GM21717 (cell line): ENCODE results near the gene SH3RF1.
"Not testable (repeated sequence)": the region's sequence is repeated elsewhere in the genome, so short reads cannot be mapped to it uniquely, and the experiment has no call there.

Experiments used
- ATAC-seq: cut with Tn5 transposase; IDR thresholded peaks from one replicate; pipeline ENCODE4 v1.9.1; 2021; ENCODE audit warnings: mild to moderate bottlenecking, moderate library complexity; ENCODE audit not compliant: unreplicated experiment

The SH3RF1 gene

GRCh38 chr4:169229571-169230028 is 41.2 kb downstream of the SH3RF1 start:
- ATAC-seq, result no peak

GRCh38 chr4:169228076-169228475 is 42.7 kb downstream of the SH3RF1 start:
- ATAC-seq, result no peak

DNA sequence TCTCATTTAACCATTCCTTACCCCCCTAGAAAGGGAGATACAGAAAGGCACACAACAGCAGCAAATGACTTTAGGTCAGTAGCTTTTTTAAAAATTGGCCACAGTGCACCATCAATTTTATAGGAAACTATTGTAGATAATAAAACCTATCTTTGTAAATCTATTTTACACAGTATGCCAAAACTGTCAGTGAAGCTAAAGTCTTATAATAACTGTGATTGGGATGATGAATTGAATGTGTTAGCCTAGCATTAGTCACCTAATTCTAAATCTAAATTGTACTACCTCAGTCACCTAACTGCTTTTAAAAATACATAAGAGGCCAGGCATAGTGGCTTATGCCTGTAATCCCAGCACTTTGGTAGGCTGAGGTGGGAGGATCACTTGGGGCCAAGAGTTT is 44.2 kb downstream of the SH3RF1 start:
- ATAC-seq, result no peak

DNA sequence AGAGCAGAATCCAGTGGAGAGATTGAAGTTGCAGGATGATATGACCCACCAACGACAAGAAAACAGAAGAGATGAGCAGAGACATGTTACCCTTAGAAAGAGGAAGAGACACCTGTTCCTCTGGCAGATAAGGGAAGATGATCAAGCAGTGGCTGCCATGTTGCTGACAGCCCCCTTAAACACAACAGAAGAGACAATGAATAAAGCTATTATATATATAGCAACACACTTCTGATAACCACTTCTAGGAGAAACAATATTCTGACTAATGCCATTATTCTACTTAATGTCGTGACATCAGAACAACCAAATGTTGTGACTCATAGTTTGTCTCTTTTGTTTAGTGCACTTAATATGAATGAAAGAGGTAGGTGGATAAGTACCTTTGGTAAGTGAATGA is 44.9 kb downstream of the SH3RF1 start:
- peak; percentile 44 for ATAC-seq

GRCh38 chr4:169225058-169225751 is 45.6 kb downstream of the SH3RF1 start:
- ATAC-seq, result peak; percentile 48

GRCh38 chr4:169222761-169223160 is 48.0 kb downstream of the SH3RF1 start:
- ATAC-seq, result no peak

DNA sequence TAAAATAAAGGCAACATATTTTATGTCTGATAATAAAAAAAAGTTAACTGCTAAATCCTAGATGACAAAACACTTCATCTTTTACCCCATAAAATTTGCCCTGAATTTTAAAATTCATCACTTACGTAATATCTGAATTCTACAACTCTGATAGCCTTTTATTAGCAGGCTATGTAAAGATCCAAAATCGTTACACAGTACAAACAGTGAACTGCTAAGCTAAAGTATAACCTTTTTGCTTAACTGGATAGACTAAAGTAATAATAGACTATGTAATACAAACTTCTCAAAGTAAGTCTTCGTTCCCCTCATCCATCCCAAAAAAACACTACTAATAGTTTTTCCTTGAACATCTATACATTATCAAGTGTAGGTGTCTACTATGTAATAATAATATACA is 49.1 kb downstream of the SH3RF1 start:
- no peak for ATAC-seq

GRCh38 chr4:169220854-169221411 is 49.8 kb downstream of the SH3RF1 start:
- ATAC-seq, result no peak

- ATAC-seq, result no peak
Observed at GRCh38 chr4:169220447-169220846, 50.3 kb downstream of the SH3RF1 start.

DNA sequence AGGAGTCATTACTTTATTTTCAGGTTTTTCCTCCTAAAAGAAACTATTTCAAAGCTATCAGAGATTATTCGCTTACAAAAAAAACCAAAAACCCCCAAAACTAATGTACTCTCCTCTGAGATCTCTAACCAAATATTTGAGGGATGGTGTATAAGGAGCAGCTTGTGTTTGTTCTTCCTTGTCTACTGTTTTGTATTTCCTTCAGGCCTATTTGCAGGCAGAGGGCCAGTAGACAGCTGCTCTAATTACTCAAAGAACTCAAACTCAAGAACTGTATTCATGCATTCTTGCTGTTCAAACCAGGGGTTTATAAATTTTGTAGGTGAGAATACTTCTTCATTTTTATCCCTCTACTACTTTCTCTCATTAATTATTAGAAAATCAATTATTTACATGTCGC is 51.3 kb downstream of the SH3RF1 start:
- no peak for ATAC-seq

DNA sequence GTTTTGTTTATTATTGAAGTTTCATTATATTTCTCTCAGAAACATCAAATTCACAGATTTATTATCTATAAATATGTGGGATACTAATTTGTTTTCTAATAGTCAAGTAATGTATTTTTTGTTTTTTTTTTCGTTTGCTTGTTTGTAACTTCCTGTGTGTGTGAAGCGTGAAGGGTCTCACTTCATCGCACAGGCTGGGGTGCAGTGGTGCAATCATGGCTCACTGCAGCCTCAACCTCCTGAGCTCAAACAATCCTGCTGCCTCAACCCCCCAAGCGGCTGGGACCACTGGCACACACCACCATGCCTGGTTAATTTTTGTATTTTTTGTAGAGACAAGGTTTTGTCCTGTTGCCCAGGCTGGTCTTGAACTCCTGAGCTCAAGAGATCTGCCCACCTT is 55.1 kb downstream of the SH3RF1 start:
- peak; percentile 51 for ATAC-seq

DNA sequence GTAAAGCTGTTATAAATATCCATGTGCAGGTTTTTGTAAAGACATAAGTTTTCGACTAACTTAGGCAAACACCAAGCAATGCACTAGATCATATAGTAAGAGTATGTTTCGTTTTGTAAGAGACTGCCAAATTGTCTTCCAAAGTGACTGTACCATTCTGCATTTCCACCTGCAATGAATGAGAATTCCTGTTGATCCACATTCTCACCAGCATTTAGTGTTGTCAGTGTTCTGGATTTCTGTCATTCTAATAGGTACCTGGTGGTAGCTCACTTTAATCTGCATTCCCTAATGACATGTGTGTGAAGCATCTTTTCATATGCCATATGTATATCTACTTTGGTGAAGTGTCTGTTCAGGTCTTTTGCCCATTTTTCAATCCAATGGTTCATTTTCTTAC is 57.8 kb downstream of the SH3RF1 start:
- ATAC-seq, result no peak

DNA sequence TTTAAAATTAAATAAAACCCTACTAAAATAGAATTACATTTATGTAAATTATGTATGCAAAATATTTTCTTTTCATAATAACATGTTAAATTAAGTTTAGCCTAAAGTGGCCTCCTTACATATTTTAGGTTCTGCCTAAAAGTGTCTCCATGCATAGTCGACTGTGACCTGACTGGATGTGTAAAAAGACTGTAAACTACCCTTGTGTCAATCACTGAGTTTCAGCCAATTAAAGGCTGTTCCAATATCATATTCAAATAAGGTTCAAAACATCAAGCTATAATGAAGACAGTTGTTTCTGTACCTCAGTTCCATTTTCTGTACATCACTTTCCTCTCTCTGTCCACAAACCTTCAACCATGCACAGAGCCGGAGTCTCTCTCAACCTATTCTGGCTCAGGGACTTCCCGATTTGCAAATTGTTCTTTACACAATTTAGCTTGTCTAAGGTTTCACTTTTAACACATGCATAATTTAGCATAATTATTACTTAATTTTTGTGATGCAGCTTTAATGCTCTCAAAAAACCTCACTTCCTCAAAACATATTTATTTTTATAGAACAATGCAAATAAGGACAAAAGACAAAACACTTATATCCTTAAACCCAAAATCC is 60.1 kb downstream of the SH3RF1 start:
- ATAC-seq, result peak; percentile 94

DNA sequence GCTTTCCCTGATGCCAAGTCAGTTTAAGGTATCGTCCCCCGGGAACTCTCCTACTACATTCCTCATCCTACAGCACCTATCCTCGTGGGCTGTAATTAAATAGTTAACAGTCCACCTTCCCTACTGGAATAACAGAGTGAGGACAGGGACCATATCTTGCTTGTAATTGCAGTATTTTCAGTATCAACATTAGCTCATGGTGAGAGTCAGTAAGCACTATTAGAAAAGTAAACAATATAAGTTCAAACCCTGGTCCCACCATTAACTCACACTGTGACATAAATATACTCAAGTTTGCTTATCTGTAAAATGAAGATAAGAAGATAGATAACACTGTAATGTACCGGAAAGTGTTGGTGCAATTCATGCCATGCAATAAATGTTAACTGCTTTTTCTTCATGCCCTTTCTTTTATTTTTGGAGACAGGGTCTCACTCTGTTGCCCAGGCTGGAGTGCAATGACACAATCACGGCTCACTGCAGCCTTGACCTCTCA is 61.3 kb downstream of the SH3RF1 start:
- ATAC-seq, result no peak

DNA sequence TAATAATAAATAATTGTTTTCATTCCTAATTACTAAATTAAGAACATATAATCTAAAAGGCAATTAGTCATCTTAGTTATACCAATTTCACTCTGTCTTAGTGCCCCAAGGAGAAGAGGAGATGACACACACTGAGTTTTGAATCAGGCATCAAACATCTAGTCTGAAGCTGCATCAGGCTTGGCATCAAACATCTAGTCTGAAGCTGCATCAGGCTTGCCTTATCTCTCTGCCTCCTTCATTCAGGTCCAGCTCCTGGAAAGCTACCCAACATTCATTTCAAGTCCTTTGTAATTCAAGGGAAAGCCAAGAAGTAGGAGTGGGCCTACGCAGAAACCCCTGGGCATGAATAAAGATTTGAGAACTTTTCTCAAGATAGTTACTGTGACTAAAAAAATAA is 62.2 kb downstream of the SH3RF1 start:
- ATAC-seq, result no peak

- no peak for ATAC-seq
Observed at GRCh38 chr4:169208090-169208455, 62.7 kb downstream of the SH3RF1 start.

- no peak for ATAC-seq
Observed at GRCh38 chr4:169207436-169208089, 63.2 kb downstream of the SH3RF1 start.

DNA sequence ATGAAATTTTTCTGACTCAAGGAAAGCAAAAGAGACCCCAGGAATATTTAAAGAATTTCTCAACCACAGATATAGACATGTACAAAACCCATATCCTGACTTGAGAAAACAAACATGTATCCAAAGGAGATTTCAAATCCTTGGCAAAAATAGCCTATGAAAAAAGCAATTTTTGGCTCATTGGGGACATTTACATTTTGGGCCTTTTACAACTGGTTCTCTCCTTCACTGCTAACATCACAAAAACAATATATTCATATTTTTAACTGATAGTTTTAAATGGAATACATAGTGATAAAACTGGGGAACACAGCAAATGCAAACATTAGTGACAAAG is 65.0 kb downstream of the SH3RF1 start:
- no peak for ATAC-seq

DNA sequence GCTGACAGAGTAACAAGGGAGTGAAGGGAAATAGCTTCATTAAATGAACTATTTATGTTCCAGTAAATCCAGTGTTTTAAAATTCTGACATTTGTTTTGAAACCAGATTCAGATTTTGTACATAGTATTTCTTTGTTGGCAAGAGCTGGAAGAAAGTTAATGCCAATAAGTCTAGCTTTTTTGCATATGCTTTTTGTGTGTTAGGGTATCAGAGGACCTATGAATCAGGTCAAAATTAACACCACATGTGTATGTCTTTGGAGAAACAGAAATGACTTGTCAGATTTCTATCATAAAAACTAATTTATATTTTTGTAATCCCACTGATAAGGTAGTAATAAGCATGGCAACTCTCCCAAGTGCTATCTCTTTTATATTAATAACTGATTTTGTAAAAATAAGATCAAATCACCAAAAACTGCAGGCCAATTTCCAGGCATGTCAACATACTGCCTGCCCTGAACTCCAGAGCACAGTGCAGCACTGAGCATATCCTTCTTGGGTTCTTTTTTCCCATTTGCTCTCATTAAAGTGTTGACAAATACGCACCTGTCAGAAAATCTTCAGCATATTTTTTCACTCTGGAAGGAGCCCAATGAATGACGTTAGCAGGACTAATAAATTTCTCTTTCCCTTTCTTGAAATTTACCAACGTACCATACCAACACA is 65.5 kb downstream of the SH3RF1 start:
- ATAC-seq, result no peak

- no peak for ATAC-seq
Observed at GRCh38 chr4:169203891-169204290, 66.9 kb downstream of the SH3RF1 start.

DNA sequence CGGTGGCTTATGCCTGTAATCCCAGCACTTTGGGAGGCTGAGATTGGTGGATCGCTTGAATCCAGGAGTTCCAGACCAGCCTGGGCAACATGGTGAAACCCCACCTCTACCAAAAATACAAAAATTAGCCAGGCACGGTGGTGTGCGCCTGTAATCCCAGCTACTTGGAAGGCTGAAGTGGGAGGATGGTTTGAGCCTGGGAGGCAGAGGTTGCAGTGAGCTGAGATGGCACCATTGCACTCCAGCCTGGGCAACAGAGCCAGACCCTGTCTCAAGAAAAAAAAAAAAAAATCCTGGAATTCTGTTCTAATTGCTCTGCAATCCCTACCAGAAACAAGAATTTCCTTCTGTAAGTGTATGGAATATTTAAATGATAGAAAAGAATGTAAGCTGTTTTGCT is 67.5 kb downstream of the SH3RF1 start:
- ATAC-seq, result not testable (repeated sequence)
